Measurements from ENCODE around the gene PPP1R12B. TPM values are rescaled to one million over a fixed set of nuclear protein-coding genes. Genes with fewer than 3 reads are reported as not detected.
"Not testable (repeated sequence)": the region's sequence is repeated elsewhere in the genome, so short reads cannot be mapped to it uniquely, and the experiment has no call there.

PPP1R12B gene
- total and polyA plus RNA-seq, 2 donors (not counting 3 experiments of a cell fraction or from before 2014, with no cell fraction given) = 8.4 to 11.5 TPM

GRCh38 chr1:202613571-202613970, 265.1 kb downstream of the PPP1R12B start:
- no peak for DNase-seq (ENCODE audit: low read depth, low spot score)
- H3K36me3 ChIP-seq (ENCODE audit: control insufficient read depth in 2 of 2, extremely low read depth in 1 of 2, insufficient read depth in 2 of 2, low read length in 2 of 2) = no peaks in the 10 kb centered on the region
- no peaks in the 10 kb centered on the region for H3K9me1 ChIP-seq (replicated peaks; ENCODE audit: control insufficient read depth, extremely low read depth, insufficient read depth, low read length)
- no peak for FAIRE-seq
- no peak overlapping the region for H3K4me2 ChIP-seq (ENCODE audit: insufficient read depth, low read length)
- H3K27ac ChIP-seq (ENCODE audit: insufficient read depth, low read depth, low read length) = no peak overlapping the region
- H3K9me3 ChIP-seq (replicated peaks; ENCODE audit: control insufficient read depth, insufficient read depth, low read length) = no peaks in the 10 kb centered on the region
- no TSS peak for BruUV-seq (replicated peaks)
- dilution Hi-C loops (cut with MboI; ENCODE audit: extremely low pct_ligation_motif_present, low sequenced_read_pairs) = no loop called here
- ChIA-PET POLR2A (no interaction called here), CTCF (interaction anchor here (1.4 to 3.7 kb wide), 5 partner anchors 13 to 149 kb away, joined by 4 to 17 read pairs (median 6); no protein-coding TSS in a partner anchor)
- H3K79me2 ChIP-seq (ENCODE audit: control insufficient read depth, insufficient read depth, low read length) = no peaks in the 10 kb centered on the region
- no peak overlapping the region for H2AFZ ChIP-seq (ENCODE audit: low read depth, low read length)
- intact Hi-C loops (cut with micrococcal nuclease) = no loop called here
- H4K20me1 ChIP-seq (replicated peaks; ENCODE audit: control insufficient read depth, extremely low read depth, insufficient read depth, low read length) = no peaks in the 10 kb centered on the region
- H3K4me3 ChIP-seq (replicated peaks in 1 of 3; ENCODE audit: insufficient read depth in 1 of 3, low read depth in 1 of 3, low read length in 3 of 3) = no peak overlapping the region
- no peaks in the 10 kb centered on the region for H3K27me3 ChIP-seq (ENCODE audit: control insufficient read depth in 2 of 2, insufficient read depth in 2 of 2, low read length in 2 of 2)
- TF ChIP-seq POLR2A (IDR thresholded peaks at IDR 0.05; ENCODE audit: low read depth, low read length) = no peak
- no peak for TF ChIP-seq EZH2 (IDR thresholded peaks at IDR 0.05; ENCODE audit: borderline replicate concordance, low read depth, low read length, severe bottlenecking)
- TF ChIP-seq GATA2 (IDR thresholded peaks at IDR 0.05; ENCODE audit: insufficient read depth, insufficient read length, low read depth, low read length) = no peak
- no peak for TF ChIP-seq MYC (IDR thresholded peaks at IDR 0.05; ENCODE audit: low read depth, low read length)
- no peak for TF ChIP-seq CTCF (IDR thresholded peaks at IDR 0.05; ENCODE audit: extremely low read depth in 1 of 2, insufficient read depth in 1 of 2, low read depth in 1 of 2, low read length in 2 of 2)
- no peak for TF ChIP-seq FOS (IDR thresholded peaks at IDR 0.05; ENCODE audit: borderline replicate concordance, insufficient read depth, low read length)
- no peak for TF ChIP-seq JUN (IDR thresholded peaks at IDR 0.05; ENCODE audit: borderline replicate concordance, insufficient read depth, insufficient read length, low read depth)
- TF ChIP-seq MAX (IDR thresholded peaks at IDR 0.05; ENCODE audit: insufficient read depth, insufficient read length) = no peak
- H3K9ac ChIP-seq (replicated peaks; ENCODE audit: extremely low read depth, insufficient read depth, low read length) = no peak overlapping the region
- peaks cover 17% of the 10 kb centered on the region for H3K4me1 ChIP-seq (ENCODE audit: control insufficient read depth, extremely low read depth, insufficient read depth, low read length)

- intact Hi-C loops (cut with micrococcal nuclease) = loop anchor here (1.0 to 2.0 kb wide), 2 partner anchors 25 to 272 kb away; no protein-coding TSS in a partner anchor
- dilution Hi-C loops (cut with MboI; ENCODE audit: extremely low pct_ligation_motif_present, low sequenced_read_pairs); H3K9me3 ChIP-seq (replicated peaks; ENCODE audit: control insufficient read depth, insufficient read depth, low read length); H2AFZ ChIP-seq (ENCODE audit: low read depth, low read length); H3K27me3 ChIP-seq (ENCODE audit: control insufficient read depth in 2 of 2, insufficient read depth in 2 of 2, low read length in 2 of 2); H3K79me2 ChIP-seq (ENCODE audit: control insufficient read depth, insufficient read depth, low read length); H3K9ac ChIP-seq (replicated peaks; ENCODE audit: extremely low read depth, insufficient read depth, low read length); BruUV-seq (replicated peaks); H3K36me3 ChIP-seq (ENCODE audit: control insufficient read depth in 2 of 2, extremely low read depth in 1 of 2, insufficient read depth in 2 of 2, low read length in 2 of 2); H3K4me3 ChIP-seq (replicated peaks in 1 of 3; ENCODE audit: insufficient read depth in 1 of 3, low read depth in 1 of 3, low read length in 3 of 3); H3K9me1 ChIP-seq (replicated peaks; ENCODE audit: control insufficient read depth, extremely low read depth, insufficient read depth, low read length); H4K20me1 ChIP-seq (replicated peaks; ENCODE audit: control insufficient read depth, extremely low read depth, insufficient read depth, low read length); POLR2A ChIA-PET; FAIRE-seq; DNase-seq (ENCODE audit: low read depth, low spot score): not testable (repeated sequence)
- Histone ChIP-seq H3K27ac (ENCODE audit: insufficient read depth, low read depth, low read length) (peak overlapping the region; percentile 55), H3K4me2 (ENCODE audit: insufficient read depth, low read length) (peak overlapping the region; percentile 31), H3K4me1 (ENCODE audit: control insufficient read depth, extremely low read depth, insufficient read depth, low read length) (peaks cover 17% of the 10 kb centered on the region)
- CTCF ChIA-PET = interaction anchor here (1.4 to 3.7 kb wide), 6 partner anchors 14 to 150 kb away, joined by 3 to 17 read pairs (median 6); no protein-coding TSS in a partner anchor
Observed at GRCh38 chr1:202614363-202615207, 266.1 kb downstream of the PPP1R12B start.
